ENCODE data around the gene MYO18B.

The MYO18B gene

GRCh38 chr22:25764270-25765015 lies 22.5 kb downstream of the MYO18B start:
- no peaks in the 10 kb centered on the region for H4K20me1 ChIP-seq (ENCODE audit: low read depth, low read length)
- H3K9ac ChIP-seq (ENCODE audit: low read length) = no peak overlapping the region
- TF ChIP-seq, protein P1, sequence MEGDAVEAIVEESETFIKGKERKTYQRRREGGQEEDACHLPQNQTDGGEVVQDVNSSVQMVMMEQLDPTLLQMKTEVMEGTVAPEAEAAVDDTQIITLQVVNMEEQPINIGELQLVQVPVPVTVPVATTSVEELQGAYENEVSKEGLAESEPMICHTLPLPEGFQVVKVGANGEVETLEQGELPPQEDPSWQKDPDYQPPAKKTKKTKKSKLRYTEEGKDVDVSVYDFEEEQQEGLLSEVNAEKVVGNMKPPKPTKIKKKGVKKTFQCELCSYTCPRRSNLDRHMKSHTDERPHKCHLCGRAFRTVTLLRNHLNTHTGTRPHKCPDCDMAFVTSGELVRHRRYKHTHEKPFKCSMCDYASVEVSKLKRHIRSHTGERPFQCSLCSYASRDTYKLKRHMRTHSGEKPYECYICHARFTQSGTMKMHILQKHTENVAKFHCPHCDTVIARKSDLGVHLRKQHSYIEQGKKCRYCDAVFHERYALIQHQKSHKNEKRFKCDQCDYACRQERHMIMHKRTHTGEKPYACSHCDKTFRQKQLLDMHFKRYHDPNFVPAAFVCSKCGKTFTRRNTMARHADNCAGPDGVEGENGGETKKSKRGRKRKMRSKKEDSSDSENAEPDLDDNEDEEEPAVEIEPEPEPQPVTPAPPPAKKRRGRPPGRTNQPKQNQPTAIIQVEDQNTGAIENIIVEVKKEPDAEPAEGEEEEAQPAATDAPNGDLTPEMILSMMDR (IDR thresholded peaks at IDR 0.05; ENCODE audit: insufficient read depth, low read length, poor library complexity, severe bottlenecking) = no peak
- no peak for TF ChIP-seq EZH2phosphoT487 (conservative IDR thresholded peaks at IDR 0.05; ENCODE audit: low read length)
- no peak overlapping the region for H3K27ac ChIP-seq (ENCODE audit: low read depth, low read length)
- peaks cover 18% of the 10 kb centered on the region; the same call in 1 of the 2 replicates for H3K9me3 ChIP-seq (ENCODE audit: insufficient read depth, low read length)
- no peak overlapping the region for H2AFZ ChIP-seq (ENCODE audit: low read depth, low read length, severe bottlenecking)
- no peaks in the 10 kb centered on the region for H3K36me3 ChIP-seq (ENCODE audit: low read length)
- no peak overlapping the region for H3K4me3 ChIP-seq (ENCODE audit: insufficient read depth, low read length, poor library complexity, severe bottlenecking)
- H3K4me2 ChIP-seq (ENCODE audit: low read depth, low read length, poor library complexity, severe bottlenecking) = no peak overlapping the region
- H3F3A ChIP-seq (ENCODE audit: insufficient read depth) = no peaks in the 10 kb centered on the region
- no peaks in the 10 kb centered on the region for H3K9me2 ChIP-seq (replicated peaks; ENCODE audit: insufficient read depth, low read length)
- no peaks in the 10 kb centered on the region for H3K79me2 ChIP-seq (ENCODE audit: insufficient read depth, low read length)
- no peaks in the 10 kb centered on the region for H3K27me3 ChIP-seq (ENCODE audit: low read length)

- Histone ChIP-seq H3K9me3 (ENCODE audit: insufficient read depth, low read length) (peaks cover 18% of the 10 kb centered on the region; the same call in 1 of the 2 replicates), H2AFZ (ENCODE audit: low read depth, low read length, severe bottlenecking) (no peak overlapping the region), H3K27ac (ENCODE audit: low read depth, low read length) (no peak overlapping the region), H3K4me2 (ENCODE audit: low read depth, low read length, poor library complexity, severe bottlenecking) (no peak overlapping the region), H3K79me2 (ENCODE audit: insufficient read depth, low read length) (no peaks in the 10 kb centered on the region), H4K20me1 (ENCODE audit: low read depth, low read length) (no peaks in the 10 kb centered on the region), H3K9ac (ENCODE audit: low read length) (no peak overlapping the region), H3F3A (ENCODE audit: insufficient read depth) (no peaks in the 10 kb centered on the region), H3K4me3 (ENCODE audit: insufficient read depth, low read length, poor library complexity, severe bottlenecking) (no peak overlapping the region), H3K9me2 (replicated peaks; ENCODE audit: insufficient read depth, low read length) (no peaks in the 10 kb centered on the region), H3K27me3 (ENCODE audit: low read length) (no peaks in the 10 kb centered on the region), H3K36me3 (ENCODE audit: low read length) (no peaks in the 10 kb centered on the region)
- TF ChIP-seq, protein P1 (IDR thresholded peaks at IDR 0.05; ENCODE audit: insufficient read depth, low read length, poor library complexity, severe bottlenecking) = no peak
- TF ChIP-seq EZH2phosphoT487 (conservative IDR thresholded peaks at IDR 0.05; ENCODE audit: low read length) = no peak
These were observed 23.0 kb downstream of the MYO18B start for GRCh38 chr22:25765016-25765367.

- no peaks in the 10 kb centered on the region for H3K9me2 ChIP-seq (replicated peaks; ENCODE audit: insufficient read depth, low read length)
- H3K36me3 ChIP-seq (ENCODE audit: low read length) = no peaks in the 10 kb centered on the region
- H2AFZ ChIP-seq (ENCODE audit: low read depth, low read length, severe bottlenecking) = no peak overlapping the region
- H3K9ac ChIP-seq (ENCODE audit: low read length) = no peak overlapping the region
- no peak overlapping the region for H3K4me2 ChIP-seq (ENCODE audit: low read depth, low read length, poor library complexity, severe bottlenecking)
- no peaks in the 10 kb centered on the region for H3K27me3 ChIP-seq (ENCODE audit: low read length)
- H3K9me3 ChIP-seq (ENCODE audit: insufficient read depth, low read length) = peaks cover 18% of the 10 kb centered on the region; the same call in 1 of the 2 replicates
- no peaks in the 10 kb centered on the region for H3K79me2 ChIP-seq (ENCODE audit: insufficient read depth, low read length)
- no peak overlapping the region for H3K4me3 ChIP-seq (ENCODE audit: insufficient read depth, low read length, poor library complexity, severe bottlenecking)
- no peaks in the 10 kb centered on the region for H3F3A ChIP-seq (ENCODE audit: insufficient read depth)
- no peaks in the 10 kb centered on the region for H4K20me1 ChIP-seq (ENCODE audit: low read depth, low read length)
- no peak overlapping the region for H3K27ac ChIP-seq (ENCODE audit: low read depth, low read length)
- TF ChIP-seq, protein P1 (IDR thresholded peaks at IDR 0.05; ENCODE audit: insufficient read depth, low read length, poor library complexity, severe bottlenecking) = no peak
- TF ChIP-seq EZH2phosphoT487 (conservative IDR thresholded peaks at IDR 0.05; ENCODE audit: low read length) = no peak
These were observed 23.8 kb downstream of the MYO18B start for GRCh38 chr22:25765801-25766200.

Data from SU-DHL-6 (cell line).